Epithelial cell of prostate (primary cell): ENCODE results near the gene TNXB.
"Not testable (repeated sequence)": the region's sequence is repeated elsewhere in the genome, so short reads cannot be mapped to it uniquely, and the experiment has no call there.

Experiments
- DNase-seq: peaks from one replicate; pipeline ENCODE4 v3.0.0-alpha.2; 2011; ENCODE audit warnings: low read depth, low spot score
- H3K27ac ChIP-seq: fragments of 450-650 bp; 2 replicates; pipeline ENCODE4 v1.5.1; 2017; ENCODE audit warnings: mild to moderate bottlenecking

Gene TNXB

GRCh38 chr6:32069878-32070515, 39.1 kb downstream of the TNXB start:
- H3K27ac ChIP-seq: no peak overlapping the region
- no peak for DNase-seq

GRCh38 chr6:32069460-32069859, 39.7 kb downstream of the TNXB start:
- no peak for DNase-seq
- H3K27ac ChIP-seq: no peak overlapping the region

- no peak overlapping the region for H3K27ac ChIP-seq
- DNase-seq: no peak
These were observed 40.3 kb downstream of the TNXB start for GRCh38 chr6:32068867-32069266.

DNA sequence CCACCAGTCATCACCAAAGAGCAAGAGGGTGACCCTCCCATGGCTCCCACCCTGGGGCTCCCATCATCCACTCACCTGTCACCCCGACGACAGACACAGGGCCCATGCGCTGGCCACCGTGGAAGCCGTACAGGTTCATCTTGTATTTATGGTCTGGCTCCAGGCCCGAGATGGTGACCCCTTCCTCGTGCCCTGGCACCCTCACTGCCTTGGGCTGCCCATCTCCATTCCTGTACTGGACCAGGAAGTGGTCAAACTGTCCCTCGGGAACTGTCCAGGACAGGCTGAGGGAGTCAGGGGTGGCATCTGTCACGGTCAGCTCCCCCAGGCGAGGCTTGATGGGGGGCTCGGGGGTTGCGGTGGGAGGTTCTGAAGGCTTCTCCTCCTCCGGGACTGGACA, 40.8 kb downstream of the TNXB start:
- not testable (repeated sequence) for H3K27ac ChIP-seq, DNase-seq

- not testable (repeated sequence) for DNase-seq
These were observed 41.6 kb downstream of the TNXB start for GRCh38 chr6:32067521-32067920.

DNA sequence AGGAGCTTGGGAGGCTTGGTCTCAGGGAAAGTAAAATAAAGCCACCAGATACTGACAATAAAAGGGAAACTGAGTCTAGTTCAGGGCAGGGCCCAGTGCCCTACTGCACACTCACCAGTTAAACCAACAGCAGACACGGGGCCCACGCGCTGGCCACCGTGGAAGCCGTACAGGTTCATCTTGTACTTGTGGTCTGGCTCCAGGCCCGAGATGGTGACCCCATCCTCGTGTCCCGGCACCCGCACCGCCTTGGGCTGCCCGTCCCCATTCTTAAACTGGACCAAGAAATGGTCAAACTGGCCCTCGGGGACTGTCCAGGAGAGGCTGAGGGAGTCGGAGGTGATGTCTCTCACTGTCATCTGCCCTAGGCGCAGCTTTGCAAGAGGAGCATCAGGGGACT, 44.4 kb downstream of the TNXB start:
- DNase-seq: no peak
- H3K27ac ChIP-seq: no peak overlapping the region

More at GRCh38 chr6:32067521-32067920, 41.6 kb downstream of the TNXB start:
- not testable (repeated sequence) for H3K27ac ChIP-seq

DNA sequence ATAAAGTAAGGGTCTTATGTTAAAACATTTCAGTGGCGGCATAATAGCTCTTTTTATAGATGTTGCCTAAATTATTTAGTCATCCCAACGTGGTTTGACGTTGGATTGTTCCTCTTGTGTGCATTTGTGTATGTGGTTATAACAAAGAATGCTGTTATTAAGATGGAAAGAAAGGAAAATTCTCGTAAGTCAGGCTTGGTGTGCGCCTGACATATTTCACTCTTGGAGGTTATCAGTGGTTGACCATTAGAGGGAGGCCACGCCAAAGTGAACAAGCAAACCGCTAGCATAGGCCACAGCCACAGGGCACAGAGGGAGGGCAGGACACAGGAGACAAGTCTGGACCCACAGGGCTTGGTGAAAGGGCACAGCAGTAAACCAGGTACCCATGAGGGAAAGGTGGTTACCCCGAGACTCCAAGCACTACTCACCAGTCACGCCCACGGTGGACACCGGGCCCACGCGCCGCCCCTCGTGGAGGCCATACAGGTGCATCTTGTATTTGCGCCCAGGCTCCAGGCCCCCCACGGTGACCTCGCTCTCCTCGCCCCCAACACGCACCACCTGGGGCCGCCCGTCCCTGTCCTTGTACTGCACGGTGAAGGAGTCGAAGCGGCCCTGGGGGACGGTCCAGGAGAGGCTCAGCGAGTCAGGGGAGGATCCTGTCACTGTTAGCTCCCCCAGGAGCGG, 48.0 kb downstream of the TNXB start:
- no peak for DNase-seq
- no peak overlapping the region for H3K27ac ChIP-seq

DNA sequence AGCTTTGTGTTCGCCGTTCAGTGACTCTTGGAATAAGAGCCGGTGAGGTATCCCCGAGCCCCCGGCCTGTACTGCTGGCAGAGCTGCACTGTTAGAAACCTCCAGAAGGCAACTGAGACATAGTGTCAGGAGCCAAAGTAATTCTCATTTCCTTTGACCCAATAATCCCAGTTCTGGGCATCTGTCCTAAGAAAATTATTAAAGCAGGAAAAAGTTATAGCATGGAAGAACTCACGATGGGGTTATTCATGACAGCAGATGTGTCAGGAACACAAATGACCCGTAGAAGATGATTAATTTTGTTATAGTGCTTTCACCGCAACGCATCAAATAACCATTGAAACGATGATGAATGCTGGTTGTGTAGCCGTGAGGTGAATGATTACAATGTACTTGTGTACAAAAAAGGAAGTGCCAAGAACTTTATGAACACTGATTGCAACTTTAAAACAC, 50.6 kb downstream of the TNXB start:
- DNase-seq: no peak
- H3K27ac ChIP-seq: no peak overlapping the region

DNA sequence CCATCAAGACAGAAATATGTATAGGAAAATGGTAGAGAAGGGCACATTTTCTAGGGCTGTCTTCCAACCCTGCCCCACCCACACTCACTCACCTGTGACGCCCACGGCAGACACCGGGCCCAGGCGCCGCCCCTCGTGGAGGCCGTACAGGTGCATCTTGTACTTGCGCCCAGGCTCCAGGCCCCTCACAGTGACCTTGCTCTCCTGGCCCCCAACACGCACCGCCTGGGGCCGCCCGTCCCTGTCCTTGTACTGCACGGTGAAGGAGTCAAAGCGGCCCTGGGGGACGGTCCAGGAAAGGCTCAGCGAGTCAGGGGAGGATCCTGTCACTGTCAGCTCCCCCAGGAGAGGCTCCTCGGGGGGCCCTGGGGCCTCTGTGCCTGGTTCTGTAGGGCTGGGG, 51.2 kb downstream of the TNXB start:
- no peak for DNase-seq

GRCh38 chr6:32056254-32056653, 52.9 kb downstream of the TNXB start:
- DNase-seq: no peak
- no peak overlapping the region for H3K27ac ChIP-seq

More for the DNA sequence above, 51.2 kb downstream of the TNXB start:
- no peak overlapping the region for H3K27ac ChIP-seq

DNA sequence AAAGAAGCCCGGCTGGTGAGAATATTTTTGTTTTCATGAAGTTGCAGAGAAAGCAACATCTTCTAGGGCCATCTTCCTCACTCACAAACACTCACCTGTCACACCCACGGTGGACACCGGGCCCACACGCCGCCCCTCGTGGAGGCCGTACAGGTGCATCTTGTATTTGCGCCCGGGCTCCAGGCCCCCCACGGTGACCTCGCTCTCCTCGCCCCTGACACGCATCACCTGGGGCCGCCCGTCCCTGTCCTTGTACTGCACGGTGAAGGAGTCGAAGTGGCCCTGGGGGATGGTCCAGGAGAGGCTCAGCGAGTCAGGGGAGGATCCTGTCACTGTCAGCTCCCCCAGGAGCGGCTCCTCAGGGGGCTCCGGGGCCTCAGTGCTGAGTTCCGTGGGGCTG, 53.4 kb downstream of the TNXB start:
- not testable (repeated sequence) for H3K27ac ChIP-seq, DNase-seq

- not testable (repeated sequence) for H3K27ac ChIP-seq, DNase-seq
These were observed 55.8 kb downstream of the TNXB start for GRCh38 chr6:32053314-32053713.

DNA sequence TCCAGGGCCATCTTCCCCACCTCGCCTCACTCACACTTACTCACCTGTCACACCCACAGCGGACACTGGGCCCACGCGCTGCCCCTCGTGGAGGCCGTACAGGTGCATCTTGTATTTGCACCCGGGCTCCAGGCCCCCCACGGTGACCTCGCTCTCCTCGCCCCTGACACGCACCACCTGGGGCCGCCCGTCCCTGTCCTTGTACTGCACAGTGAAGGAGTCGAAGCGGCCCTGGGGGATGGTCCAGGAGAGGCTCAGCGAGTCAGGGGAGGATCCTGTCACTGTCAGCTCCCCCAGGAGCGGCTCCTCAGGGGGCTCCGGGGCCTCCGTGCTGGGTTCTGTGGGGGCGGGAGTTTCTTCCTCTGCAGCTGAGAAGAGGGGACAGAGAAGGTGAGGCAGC, 56.5 kb downstream of the TNXB start:
- not testable (repeated sequence) for DNase-seq, H3K27ac ChIP-seq

- no peak overlapping the region for H3K27ac ChIP-seq
- no peak for DNase-seq
These were observed 58.6 kb downstream of the TNXB start for GRCh38 chr6:32050562-32050961.

DNA sequence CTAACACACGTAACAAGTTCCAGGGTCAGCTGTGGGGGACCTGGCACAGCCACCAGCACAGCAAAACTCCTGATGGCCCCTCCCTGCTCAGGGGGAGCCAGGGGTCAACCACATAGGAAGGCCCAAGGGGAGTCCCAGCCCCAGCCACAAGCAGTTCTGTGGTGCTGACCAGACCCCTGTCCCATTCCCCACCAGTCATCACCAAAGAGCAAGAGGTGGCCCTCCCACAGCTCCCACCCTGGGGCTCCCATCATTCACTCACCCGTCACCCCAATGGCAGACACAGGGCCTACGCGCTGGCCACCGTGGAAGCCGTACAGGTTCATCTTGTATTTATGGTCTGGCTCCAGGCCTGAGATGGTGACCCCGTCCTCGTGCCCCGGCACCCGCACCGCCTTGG, 59.4 kb downstream of the TNXB start:
- H3K27ac ChIP-seq, DNase-seq: not testable (repeated sequence)

GRCh38 chr6:32049149-32049548, 60.0 kb downstream of the TNXB start:
- not testable (repeated sequence) for DNase-seq, H3K27ac ChIP-seq

- no peak overlapping the region for H3K27ac ChIP-seq
- DNase-seq: no peak
These were observed 61.0 kb downstream of the TNXB start for GRCh38 chr6:32047855-32048766.

GRCh38 chr6:32047539-32047854, 61.6 kb downstream of the TNXB start:
- no peak for DNase-seq
- H3K27ac ChIP-seq: no peak overlapping the region

GRCh38 chr6:32047084-32047478, 62.1 kb downstream of the TNXB start:
- no peak for DNase-seq
- no peak overlapping the region for H3K27ac ChIP-seq

- DNase-seq: no peak
- no peak overlapping the region for H3K27ac ChIP-seq
These were observed 62.6 kb downstream of the TNXB start for GRCh38 chr6:32046450-32047083.
